HepG2 (cell line): Measurements from ENCODE around the gene PAN2. TPM values are rescaled to one million over a fixed set of nuclear protein-coding genes. Genes with fewer than 3 reads are reported as not detected.

Experiments
- DR1 ChIP-seq: sonication (generic); formaldehyde crosslinking; IDR thresholded peaks from 2 replicates; pipeline ENCODE4 v1.8.0; 2021; ENCODE audit warnings: mild to moderate bottlenecking, missing genetic modification reagents, inconsistent platforms
- FOSL2 ChIP-seq: sonication (generic); formaldehyde crosslinking; IDR thresholded peaks from 2 replicates; pipeline ENCODE4 v1.4.0; 2020; ENCODE audit warnings: missing genetic modification reagents
- GATA4 ChIP-seq: sonication (generic); IDR thresholded peaks from 2 replicates; pipeline ENCODE4 v1.6.1; 2016; ENCODE audit warnings: antibody characterized with exemption, low read depth, borderline replicate concordance
- GMEB2 ChIP-seq: IDR thresholded peaks from 2 replicates; pipeline ENCODE4 v1.6.1; 2016; ENCODE audit warnings: missing biosample characterization, missing genetic modification reagents, low read depth
- RAD21 ChIP-seq: fragments of 450-650 bp; formaldehyde crosslinking; IDR thresholded peaks from 2 replicates; pipeline ENCODE4 v1.5.0; 2020; ENCODE audit warnings: mild to moderate bottlenecking
- SRSF4 ChIP-seq: fragments of 200-400 bp; formaldehyde crosslinking; IDR thresholded peaks from one replicate; pipeline ENCODE4 v1.6.1; 2018; ENCODE audit warnings: mild to moderate bottlenecking, low read depth, low read length, moderate library complexity; ENCODE audit not compliant: poor library complexity, severe bottlenecking
- STAG1 ChIP-seq: sonication (generic); formaldehyde crosslinking; IDR thresholded peaks from 2 replicates; pipeline ENCODE4 v1.4.0; 2020; ENCODE audit warnings: missing genetic modification reagents
- ZBTB37 ChIP-seq: sonication (generic); formaldehyde crosslinking; IDR thresholded peaks from 2 replicates; pipeline ENCODE4 v1.4.0; 2020; ENCODE audit warnings: mild to moderate bottlenecking, missing genetic modification reagents
- ZNF687 ChIP-seq: sonication (generic); formaldehyde crosslinking; IDR thresholded peaks from 2 replicates; pipeline ENCODE4 v1.5.1; 2020; ENCODE audit warnings: mild to moderate bottlenecking, missing genetic modification reagents, moderate library complexity
- ZNF772 ChIP-seq: sonication (generic); formaldehyde crosslinking; IDR thresholded peaks from 2 replicates; pipeline ENCODE4 v1.5.0; 2020; ENCODE audit warnings: mild to moderate bottlenecking, missing genetic modification reagents
- polyA plus RNA-seq, 8 experiments: library from polyadenylated mRNA; depleted of rRNA in 3 of 8; stranded (reverse) in 7 of 8; unstranded in 1 of 8; fragments of >200 nt; fragmentation: Illumina TruSeq in 4 of 8; extraction: Trizol in 4 of 8; gene quantifications; 2 replicates each; pipeline versions ENCODE4 v1.2.1 to v1.2.3, GENCODE V29; 2011 to 2016; ENCODE audit warnings: low read depth in 4 of 8, missing spikeins in 1 of 8, mixed read lengths in 1 of 8; ENCODE audit not compliant: insufficient read depth in 1 of 8
- total RNA-seq, 5 experiments: library from RNA; depleted of rRNA; stranded (reverse); fragments of >200 nt; fragmentation: Illumina TruSeq; extraction: Trizol; gene quantifications; 2 replicates each; pipeline ENCODE4 v1.2.3, GENCODE V29; 2016; ENCODE audit warnings: low read depth in 1 of 5
- TF ChIP-seq, protein P1 (sequence below): sonication (generic); formaldehyde crosslinking; IDR thresholded peaks from 2 replicates; pipeline ENCODE4 v1.5.0; 2020; ENCODE audit warnings: mild to moderate bottlenecking, missing genetic modification reagents, borderline replicate concordance
- TF ChIP-seq, protein P2 (sequence below): sonication (generic); formaldehyde crosslinking; IDR thresholded peaks from 2 replicates; pipeline ENCODE4 v1.5.1; 2020; ENCODE audit warnings: missing genetic modification reagents, mild to moderate bottlenecking, borderline replicate concordance
- TF ChIP-seq, protein P3 (sequence below): IDR thresholded peaks from 2 replicates; pipeline ENCODE4 v1.6.1; 2016; ENCODE audit warnings: missing genetic modification reagents, missing compliant biosample characterization

The PAN2 gene
- total and polyA plus RNA-seq, 2 of the 13 experiments (the other 11 are each of a cell fraction or from before 2014, with no cell fraction given) = 27.2 to 61.1 TPM

- 0 out of 2 replicates have a peak, but pooled peaks have one; percentile 12 for TF ChIP-seq DR1 (CRISPR knock-in tag)
- TF ChIP-seq RAD21 (CRISPR knock-in tag) = peak; percentile 67; the same call in 1 of the 2 replicates
- no peak for TF ChIP-seq SRSF4
- TF ChIP-seq, protein P1, sequence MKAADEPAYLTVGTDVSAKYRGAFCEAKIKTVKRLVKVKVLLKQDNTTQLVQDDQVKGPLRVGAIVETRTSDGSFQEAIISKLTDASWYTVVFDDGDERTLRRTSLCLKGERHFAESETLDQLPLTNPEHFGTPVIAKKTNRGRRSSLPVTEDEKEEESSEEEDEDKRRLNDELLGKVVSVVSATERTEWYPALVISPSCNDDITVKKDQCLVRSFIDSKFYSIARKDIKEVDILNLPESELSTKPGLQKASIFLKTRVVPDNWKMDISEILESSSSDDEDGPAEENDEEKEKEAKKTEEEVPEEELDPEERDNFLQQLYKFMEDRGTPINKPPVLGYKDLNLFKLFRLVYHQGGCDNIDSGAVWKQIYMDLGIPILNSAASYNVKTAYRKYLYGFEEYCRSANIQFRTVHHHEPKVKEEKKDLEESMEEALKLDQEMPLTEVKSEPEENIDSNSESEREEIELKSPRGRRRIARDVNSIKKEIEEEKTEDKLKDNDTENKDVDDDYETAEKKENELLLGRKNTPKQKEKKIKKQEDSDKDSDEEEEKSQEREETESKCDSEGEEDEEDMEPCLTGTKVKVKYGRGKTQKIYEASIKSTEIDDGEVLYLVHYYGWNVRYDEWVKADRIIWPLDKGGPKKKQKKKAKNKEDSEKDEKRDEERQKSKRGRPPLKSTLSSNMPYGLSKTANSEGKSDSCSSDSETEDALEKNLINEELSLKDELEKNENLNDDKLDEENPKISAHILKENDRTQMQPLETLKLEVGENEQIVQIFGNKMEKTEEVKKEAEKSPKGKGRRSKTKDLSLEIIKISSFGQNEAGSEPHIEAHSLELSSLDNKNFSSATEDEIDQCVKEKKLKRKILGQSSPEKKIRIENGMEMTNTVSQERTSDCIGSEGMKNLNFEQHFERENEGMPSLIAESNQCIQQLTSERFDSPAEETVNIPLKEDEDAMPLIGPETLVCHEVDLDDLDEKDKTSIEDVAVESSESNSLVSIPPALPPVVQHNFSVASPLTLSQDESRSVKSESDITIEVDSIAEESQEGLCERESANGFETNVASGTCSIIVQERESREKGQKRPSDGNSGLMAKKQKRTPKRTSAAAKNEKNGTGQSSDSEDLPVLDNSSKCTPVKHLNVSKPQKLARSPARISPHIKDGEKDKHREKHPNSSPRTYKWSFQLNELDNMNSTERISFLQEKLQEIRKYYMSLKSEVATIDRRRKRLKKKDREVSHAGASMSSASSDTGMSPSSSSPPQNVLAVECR (CRISPR knock-in tag) = peak; percentile 77; the same call in 1 of the 2 replicates
- TF ChIP-seq, protein P2, sequence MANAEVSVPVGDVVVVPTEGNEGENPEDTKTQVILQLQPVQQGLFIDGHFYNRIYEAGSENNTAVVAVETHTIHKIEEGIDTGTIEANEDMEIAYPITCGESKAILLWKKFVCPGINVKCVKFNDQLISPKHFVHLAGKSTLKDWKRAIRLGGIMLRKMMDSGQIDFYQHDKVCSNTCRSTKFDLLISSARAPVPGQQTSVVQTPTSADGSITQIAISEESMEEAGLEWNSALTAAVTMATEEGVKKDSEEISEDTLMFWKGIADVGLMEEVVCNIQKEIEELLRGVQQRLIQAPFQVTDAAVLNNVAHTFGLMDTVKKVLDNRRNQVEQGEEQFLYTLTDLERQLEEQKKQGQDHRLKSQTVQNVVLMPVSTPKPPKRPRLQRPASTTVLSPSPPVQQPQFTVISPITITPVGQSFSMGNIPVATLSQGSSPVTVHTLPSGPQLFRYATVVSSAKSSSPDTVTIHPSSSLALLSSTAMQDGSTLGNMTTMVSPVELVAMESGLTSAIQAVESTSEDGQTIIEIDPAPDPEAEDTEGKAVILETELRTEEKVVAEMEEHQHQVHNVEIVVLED = peak; percentile 93
- TF ChIP-seq ZNF772 (CRISPR knock-in tag) = peak; percentile 25; the same call in 1 of the 2 replicates
- peak; percentile 85 for TF ChIP-seq GMEB2 (CRISPR knock-in tag)
- peak; percentile 30; the same call in 1 of the 2 replicates for TF ChIP-seq FOSL2 (CRISPR knock-in tag)
- peak; percentile 89 for TF ChIP-seq ZNF687 (CRISPR knock-in tag)
- TF ChIP-seq ZBTB37 (CRISPR knock-in tag) = 0 out of 2 replicates have a peak, but pooled peaks have one; percentile 33
- TF ChIP-seq STAG1 (CRISPR knock-in tag) = peak; percentile 15
- TF ChIP-seq GATA4 = 0 out of 2 replicates have a peak, but pooled peaks have one; percentile 23
- TF ChIP-seq, protein P3, sequence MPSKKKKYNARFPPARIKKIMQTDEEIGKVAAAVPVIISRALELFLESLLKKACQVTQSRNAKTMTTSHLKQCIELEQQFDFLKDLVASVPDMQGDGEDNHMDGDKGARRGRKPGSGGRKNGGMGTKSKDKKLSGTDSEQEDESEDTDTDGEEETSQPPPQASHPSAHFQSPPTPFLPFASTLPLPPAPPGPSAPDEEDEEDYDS (CRISPR knock-in tag) = peak; percentile 82
Measured at GRCh38 chr12:56333679-56334489, at the start of gene PAN2 (continued).
